HTR-8/SVneo (cell line): ENCODE data around the gene NEDD4.
"Not testable (repeated sequence)": the region's sequence is repeated elsewhere in the genome, so short reads cannot be mapped to it uniquely, and the experiment has no call there.

ENCODE experiments used
- DNase-seq: peaks from one replicate; pipeline ENCODE4 v3.0.0; 2011; ENCODE audit warnings: low spot score, mixed read lengths; ENCODE audit not compliant: insufficient read length
- FAIRE-seq: peaks from 2 replicates; lab custom pipeline; 2011; peaks lifted over from hg19 to GRCh38; lab: Jason Lieb, UNC

NEDD4 gene

GRCh38 chr15:55846116-55846707 lies 147.2 kb downstream of the NEDD4 start:
- DNase-seq: peak; percentile 57
- FAIRE-seq: peak; percentile 77

DNA sequence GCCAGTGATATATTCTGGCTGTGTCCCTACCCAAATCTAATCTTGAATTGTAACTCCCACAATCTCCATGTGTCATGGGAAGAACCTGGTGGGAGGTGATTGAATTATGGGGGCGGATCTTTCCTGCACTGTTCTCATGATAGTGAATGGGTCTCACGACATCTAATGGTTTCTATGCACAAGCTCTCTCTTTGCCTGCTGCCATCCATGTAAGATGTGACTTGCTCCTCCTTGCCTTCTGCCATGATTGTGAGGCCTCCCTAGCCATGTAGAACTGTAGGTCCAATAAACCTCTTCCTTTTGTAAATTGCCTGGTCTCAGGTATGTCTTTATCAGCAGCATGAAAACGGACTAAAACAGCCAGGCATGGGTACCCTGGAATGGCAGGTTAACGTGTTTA lies 150.5 kb downstream of the NEDD4 start:
- DNase-seq, FAIRE-seq: not testable (repeated sequence)

DNA sequence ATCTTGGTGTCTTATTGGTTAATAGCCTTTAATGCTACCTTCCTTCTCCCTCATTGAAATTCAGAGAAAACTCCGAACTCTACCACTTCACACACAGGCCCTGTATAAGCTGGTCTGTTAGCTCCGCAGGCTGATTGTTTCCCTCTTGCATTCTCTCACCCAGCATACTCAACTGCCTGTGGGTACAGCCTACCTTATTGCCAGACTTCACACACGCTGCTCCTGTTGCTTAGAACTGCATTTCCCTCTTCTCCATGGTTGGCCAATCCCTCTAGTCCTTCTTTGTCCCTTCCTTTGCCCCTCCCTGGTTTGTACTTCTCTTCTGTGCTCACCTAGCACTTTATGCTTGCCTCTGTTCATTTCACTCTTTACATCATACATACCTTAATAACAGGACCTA lies 157.5 kb downstream of the NEDD4 start:
- FAIRE-seq: no peak
- DNase-seq: no peak

GRCh38 chr15:55834331-55834730 lies 159.1 kb downstream of the NEDD4 start:
- FAIRE-seq (no peak), DNase-seq (no peak)

DNA sequence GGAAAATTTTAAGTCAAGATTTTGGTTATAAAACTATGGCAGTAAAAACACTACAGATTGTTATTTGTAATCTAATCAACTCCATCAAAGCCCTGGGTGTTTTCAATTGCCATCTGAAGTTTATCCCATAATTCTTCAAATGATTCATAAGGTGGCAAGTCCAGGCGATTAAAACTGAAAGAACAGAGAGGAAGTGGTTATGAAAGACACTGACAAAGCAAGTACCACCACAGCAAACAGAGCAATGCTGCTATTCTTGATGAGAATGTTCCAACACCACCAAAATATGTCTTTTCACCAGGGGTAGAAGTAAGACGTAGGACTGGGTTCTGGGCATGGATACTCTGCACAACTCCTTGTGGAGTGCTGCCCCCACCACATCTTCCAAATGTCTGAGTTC lies 163.6 kb downstream of the NEDD4 start:
- DNase-seq (no peak), FAIRE-seq (no peak)

DNA sequence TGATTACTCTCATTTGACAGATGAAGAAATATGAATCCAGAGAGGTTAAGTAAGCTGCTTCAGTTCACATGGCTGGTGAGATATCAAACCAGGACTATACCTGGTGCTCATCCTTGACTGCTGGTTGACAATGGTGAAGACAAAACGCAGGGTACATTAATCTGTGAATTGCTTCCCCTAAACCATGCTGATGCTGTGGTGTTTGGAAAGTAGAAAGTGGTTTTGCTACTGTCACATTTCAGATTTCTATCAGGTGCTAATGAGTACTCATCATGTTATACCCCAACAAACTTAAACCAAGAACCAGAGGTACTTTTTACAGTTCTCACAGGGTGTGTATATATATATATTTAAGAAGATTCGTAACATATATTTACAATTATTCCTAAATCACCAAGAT lies 165.5 kb downstream of the NEDD4 start:
- no peak for FAIRE-seq

GRCh38 chr15:55827204-55827603 lies 166.2 kb downstream of the NEDD4 start:
- FAIRE-seq (no peak), DNase-seq (no peak)

More for the DNA sequence above, 165.5 kb downstream of the NEDD4 start:
- DNase-seq: no peak

DNA sequence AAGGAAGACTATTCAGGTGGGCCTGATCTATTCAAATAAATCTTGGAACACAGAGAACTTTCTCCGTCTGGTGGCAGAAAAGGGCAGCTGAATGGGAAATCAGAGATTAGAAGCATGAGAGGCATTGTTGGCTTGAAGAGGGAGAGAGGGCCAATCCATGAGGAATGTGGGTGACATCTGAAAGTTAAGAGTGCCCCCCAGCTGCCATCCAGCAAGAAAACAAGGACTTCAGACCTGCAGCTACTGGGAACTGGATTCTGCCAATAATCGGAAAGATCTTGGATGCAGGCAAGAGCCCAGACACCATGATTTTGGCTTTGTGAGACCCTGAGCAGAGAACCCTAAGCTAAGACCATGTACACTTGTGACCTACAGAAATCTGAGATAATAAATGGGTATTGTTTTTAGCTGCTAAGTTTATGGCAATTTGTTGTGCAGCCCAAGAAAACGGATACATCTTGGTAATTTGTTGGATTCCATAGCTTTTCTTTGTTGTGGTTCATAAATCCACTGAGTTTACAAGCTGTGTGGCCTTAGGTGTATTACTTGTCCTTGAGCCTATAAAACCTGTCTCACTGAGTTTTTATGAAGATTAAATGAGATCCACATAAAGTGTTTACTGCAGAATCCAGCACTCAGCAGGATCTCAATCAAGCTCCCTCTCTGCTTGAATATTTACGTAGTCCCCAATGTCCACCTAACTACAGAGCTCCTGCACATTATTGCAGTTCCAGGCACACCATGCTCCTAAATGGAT lies 168.4 kb downstream of the NEDD4 start:
- no peak for DNase-seq
- no peak for FAIRE-seq

- no peak for DNase-seq
- FAIRE-seq: no peak
Measured at GRCh38 chr15:55823699-55824340, 169.6 kb downstream of the NEDD4 start.

- DNase-seq (peak; percentile 52), FAIRE-seq (no peak)
Measured at GRCh38 chr15:55823191-55823670, 170.2 kb downstream of the NEDD4 start.

GRCh38 chr15:55821740-55822139 lies 171.7 kb downstream of the NEDD4 start:
- DNase-seq, FAIRE-seq: not testable (repeated sequence)

GRCh38 chr15:55820043-55820442 lies 173.4 kb downstream of the NEDD4 start:
- FAIRE-seq (no peak), DNase-seq (no peak)

GRCh38 chr15:55819397-55820034 lies 173.9 kb downstream of the NEDD4 start:
- FAIRE-seq: no peak
- no peak for DNase-seq

GRCh38 chr15:55816017-55816416 lies 177.4 kb downstream of the NEDD4 start:
- FAIRE-seq (no peak), DNase-seq (no peak)

DNA sequence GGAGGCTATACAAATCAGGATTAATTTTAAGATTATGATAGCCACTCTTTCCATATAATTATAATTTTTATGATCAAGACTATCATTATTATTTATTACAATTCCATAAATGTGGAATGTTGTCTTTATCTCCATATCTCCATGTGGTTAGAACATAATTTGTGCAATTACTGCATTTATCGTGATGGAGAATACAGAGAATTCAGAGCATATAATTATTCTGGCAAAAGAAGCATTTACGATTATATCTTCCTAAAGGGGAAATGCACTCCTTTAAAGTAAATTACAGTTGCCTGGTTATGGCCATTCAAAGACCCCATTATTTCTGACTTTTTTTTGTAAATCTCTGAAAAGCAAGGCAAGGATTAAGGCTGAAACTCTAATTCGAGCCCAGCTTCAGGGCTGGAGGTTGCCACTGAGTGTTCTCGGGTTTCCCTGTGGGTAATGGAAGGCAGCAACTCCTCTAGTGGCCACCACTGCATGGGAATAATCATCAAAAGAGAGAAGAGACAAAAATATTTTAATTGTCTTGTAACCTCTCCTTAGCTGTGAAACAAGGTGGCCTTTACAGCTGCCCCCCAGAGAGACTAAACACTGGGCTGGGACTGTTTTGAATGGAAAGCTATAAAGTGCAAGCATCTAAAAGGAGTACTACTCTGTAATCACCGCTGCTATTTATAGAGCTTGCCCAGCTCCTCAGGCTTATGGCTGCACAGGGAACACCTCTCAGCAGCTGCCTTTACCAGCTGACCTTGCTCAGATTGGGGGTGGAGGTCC lies 190.6 kb downstream of the NEDD4 start:
- no peak for DNase-seq
- no peak for FAIRE-seq

DNA sequence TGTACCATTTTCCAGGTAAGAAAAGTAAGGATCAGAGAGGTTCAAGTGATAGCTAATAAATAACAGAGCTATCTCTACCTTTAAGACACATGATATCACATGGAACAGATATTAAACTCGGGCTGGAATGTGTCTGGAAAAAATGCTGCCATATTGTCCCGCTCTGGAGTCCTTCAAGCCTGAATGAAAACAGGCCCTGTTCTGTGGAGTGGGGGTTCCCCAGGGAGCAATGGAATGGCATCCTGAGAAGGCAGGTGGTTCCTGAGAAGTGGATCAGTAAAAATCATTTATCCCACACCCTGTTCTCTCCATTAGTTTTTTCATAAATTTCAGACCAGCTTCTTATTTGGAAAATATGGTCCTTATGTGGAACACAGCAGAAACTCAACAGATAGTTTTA lies 193.2 kb downstream of the NEDD4 start:
- no peak for FAIRE-seq
- no peak for DNase-seq

DNA sequence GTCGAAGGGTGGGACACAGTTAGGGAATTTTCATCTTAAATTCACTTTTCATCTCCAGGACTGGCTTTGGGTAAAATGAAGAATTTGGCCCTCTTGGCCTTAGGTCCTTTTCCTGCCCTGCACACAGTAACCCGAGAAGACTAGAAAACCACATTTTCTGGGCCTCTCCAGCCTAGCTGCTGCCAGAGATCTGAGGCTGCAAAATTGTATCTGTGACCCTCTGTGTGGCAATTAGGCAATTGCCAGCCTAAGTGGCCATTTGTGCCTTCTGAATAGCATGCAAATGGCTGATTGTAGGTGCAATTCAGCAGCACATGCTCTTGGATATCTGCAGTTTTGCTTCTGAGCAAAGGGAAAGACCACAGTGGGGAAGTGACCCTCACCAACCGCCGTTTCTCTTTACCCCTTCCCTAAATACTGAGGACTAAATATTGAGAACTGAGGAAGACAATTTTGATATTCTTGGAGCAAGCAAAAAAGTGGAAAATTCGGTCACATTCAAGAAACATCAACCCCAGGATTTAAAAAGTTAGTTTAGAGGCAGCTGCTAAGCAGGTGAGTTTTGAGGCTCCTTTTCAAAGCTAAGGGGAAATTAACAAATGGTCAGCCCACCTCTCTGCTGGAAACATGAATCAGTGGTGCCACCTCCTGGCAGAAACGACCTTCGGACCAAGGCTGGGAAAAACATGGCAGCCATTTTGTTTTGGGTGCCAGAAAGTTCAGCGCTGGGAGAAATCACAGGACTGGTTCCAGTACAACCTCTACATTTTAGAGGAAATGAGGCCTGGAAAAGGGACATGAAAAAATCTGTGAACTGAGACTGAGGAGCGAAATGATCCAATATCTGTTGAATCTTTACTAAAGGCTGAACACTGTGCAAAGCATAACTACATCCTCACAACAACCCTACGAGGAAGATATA lies 193.9 kb downstream of the NEDD4 start:
- DNase-seq (peak; percentile 75), FAIRE-seq (peak; percentile 91)

- DNase-seq (no peak), FAIRE-seq (no peak)
Measured at GRCh38 chr15:55796321-55796965, 197.0 kb downstream of the NEDD4 start.
